Panc1 (cell line): ENCODE measurements around the gene SEC14L5. TPM values are rescaled to one million over a fixed set of nuclear protein-coding genes. Genes with fewer than 3 reads are reported as not detected.

Source experiments
- ATAC-seq: fragments of 200-7000 bp; cut with Tn5 transposase; 2 replicates; pipeline ENCODE4 v1.9.1; 2020; ENCODE audit warnings: mild to moderate bottlenecking, moderate library complexity
- BruUV-seq: library from RNA; stranded (reverse); fragments of 400-500 nt; replicated peaks from 2 replicates; lab custom pipeline; 2021; lab: Mats Ljungman, UMichigan
- CTCF ChIA-PET: fragments of 300-600 bp; sonication (Branson Sonifier 250); formaldehyde crosslinking; loops from one replicate; lab custom pipeline; 2022; ENCODE audit warnings: antibody characterized with exemption; lab: Charles Lee
- POLR2A ChIA-PET: fragments of 300-600 bp; sonication (Branson Sonifier 250); formaldehyde crosslinking; loops from one replicate; lab custom pipeline; 2022; ENCODE audit warnings: antibody characterized with exemption; lab: Charles Lee
- DNase-seq: peaks from one replicate; pipeline ENCODE4 v3.0.0-alpha.2; 2010; ENCODE audit warnings: low read depth, low spot score
- H3K27ac ChIP-seq: 2 replicates; pipeline ENCODE4 v1.5.1; 2011; ENCODE audit warnings: mild to moderate bottlenecking, low read length, inconsistent platforms
- H3K27me3 ChIP-seq: fragments of 200-500 bp; sonication (Bioruptor generic); 2 replicates; pipeline ENCODE4 v1.6.0; 2014; ENCODE audit warnings: low read length, inconsistent platforms; ENCODE audit not compliant: control insufficient read depth, insufficient read depth
- H3K36me3 ChIP-seq: fragments of 200-500 bp; sonication (Bioruptor generic); 2 replicates; pipeline ENCODE4 v1.5.1; 2014; ENCODE audit warnings: inconsistent platforms, mild to moderate bottlenecking, low read length, moderate library complexity; ENCODE audit not compliant: control insufficient read depth, insufficient read depth
- H3K4me1 ChIP-seq: 2 replicates; pipeline ENCODE4 v1.5.1; 2011; ENCODE audit warnings: inconsistent platforms, mild to moderate bottlenecking, low read length, moderate library complexity; ENCODE audit not compliant: control insufficient read depth, insufficient read depth
- H3K4me3 ChIP-seq, 2 experiments: 2 replicates each; pipeline ENCODE4 v1.5.1; 2011 to 2012; ENCODE audit warnings: low read depth in 2 of 2, low read length in 2 of 2, mild to moderate bottlenecking in 2 of 2, inconsistent platforms in 1 of 2, moderate library complexity in 1 of 2
- H3K9me3 ChIP-seq: fragments of 200-500 bp; sonication (Bioruptor generic); 2 replicates; pipeline ENCODE4 v1.5.1; 2014; ENCODE audit warnings: low read depth, mild to moderate bottlenecking, inconsistent platforms, low read length, moderate library complexity; ENCODE audit not compliant: control insufficient read depth, insufficient read depth
- CTCF ChIP-seq: fragments of 450-650 bp; IDR thresholded peaks from 2 replicates; pipeline ENCODE4 v1.5.1; 2017; ENCODE audit warnings: mild to moderate bottlenecking
- POLR2AphosphoS5 ChIP-seq: IDR thresholded peaks from 2 replicates; pipeline ENCODE4 v1.6.1; 2012; ENCODE audit warnings: mild to moderate bottlenecking, low read depth, low read length, moderate library complexity
- REST ChIP-seq, 2 experiments: IDR thresholded peaks; 2 replicates each; pipeline ENCODE4 v1.6.1; 2011 to 2012; ENCODE audit warnings: low read depth in 2 of 2, control low read depth in 1 of 2, low read length in 1 of 2, mild to moderate bottlenecking in 1 of 2, moderate library complexity in 1 of 2; ENCODE audit not compliant: insufficient read depth in 1 of 2
- SIN3A ChIP-seq: IDR thresholded peaks from 2 replicates; pipeline ENCODE4 v1.6.1; 2012; ENCODE audit warnings: low read depth, mild to moderate bottlenecking, low read length, moderate library complexity, borderline replicate concordance; ENCODE audit not compliant: insufficient read depth
- TCF7L2 ChIP-seq: IDR thresholded peaks from 2 replicates; pipeline ENCODE4 v1.6.1; 2011; ENCODE audit warnings: mild to moderate bottlenecking, low read depth, low read length, inconsistent platforms
- in situ Hi-C: cut with HindIII; loops from 2 replicates; pipeline ENCODE4 v1.10.0; 2016; ENCODE audit warnings: low sequenced_read_pairs, low pct_unique_long_range_greater_than_20kb
- intact Hi-C: fragments of 100-400 bp; cut with micrococcal nuclease; formaldehyde crosslinking; loops from one replicate; pipeline ENCODE4 v1.10.0; 2022; ENCODE audit not compliant: unreplicated experiment
- total RNA-seq: library from RNA; stranded (reverse); gene quantifications from one replicate; pipeline ENCODE4 v1.2.1, GENCODE V29; 2021; ENCODE audit not compliant: unreplicated experiment

The SEC14L5 gene
- total RNA-seq, 1 experiment from 2014 or later = 0.26 TPM

- in situ Hi-C loops = no loop called here
- H3K4me1 ChIP-seq = no peaks in the 10 kb centered on the region
- POLR2A ChIA-PET = no interaction called here
- no TSS peak for BruUV-seq
- intact Hi-C loops = no loop called here
- H3K4me3 ChIP-seq = no peak overlapping the region
- H3K9me3 ChIP-seq = no peaks in the 10 kb centered on the region
- TF ChIP-seq REST (IDR thresholded peaks at IDR 0.05; ENCODE audit: insufficient read depth in 1 of 2, low read depth in 2 of 2, low read length in 1 of 2) (no peak), TCF7L2 (no peak)
- H3K36me3 ChIP-seq = no peaks in the 10 kb centered on the region
- H3K27me3 ChIP-seq = peaks cover 6% of the 10 kb centered on the region
- ATAC-seq = no peak
- no peak overlapping the region for H3K27ac ChIP-seq
- no peak for DNase-seq
- CTCF ChIA-PET = interaction anchor here (0.5 kb wide), 1 partner anchor 16 kb away, joined by 4 read pairs; no protein-coding TSS in a partner anchor
These were observed 97.0 kb downstream of the SEC14L5 start for GRCh38 chr16:5054876-5055865.

- ATAC-seq = peak; percentile 72
- BruUV-seq = no TSS peak
- no peak overlapping the region for H3K27ac ChIP-seq
- H3K27me3 ChIP-seq = no peaks in the 10 kb centered on the region
- no peaks in the 10 kb centered on the region for H3K9me3 ChIP-seq
- H3K4me1 ChIP-seq = no peaks in the 10 kb centered on the region
- peak; percentile 73 for TF ChIP-seq CTCF
- no peak for TF ChIP-seq SIN3A
- no peak for TF ChIP-seq POLR2AphosphoS5
- no peak for TF ChIP-seq TCF7L2
- no peak for TF ChIP-seq REST (IDR thresholded peaks at IDR 0.05; ENCODE audit: insufficient read depth in 1 of 2, low read depth in 2 of 2, low read length in 1 of 2)
- in situ Hi-C loops (no loop called here), intact Hi-C loops (no loop called here)
- CTCF ChIA-PET = no interaction called here
- H3K4me3 ChIP-seq = no peak overlapping the region
- POLR2A ChIA-PET = no interaction called here
- DNase-seq = no peak
- no peaks in the 10 kb centered on the region for H3K36me3 ChIP-seq
These were observed 98.2 kb downstream of the SEC14L5 start for GRCh38 chr16:5056352-5056751.
